Esophagus muscularis mucosa (tissue), 2 donors: ENCODE data around the gene MYO6.

Source experiments
- POLR2A ChIP-seq: fragments of 450-650 bp; IDR thresholded peaks from one replicate; pipeline ENCODE4 v1.6.1; 2017; ENCODE audit warnings: antibody characterized with exemption, moderate library complexity, mild to moderate bottlenecking, low read depth
- POLR2AphosphoS5 ChIP-seq, 2 donors: sonication (generic); formaldehyde crosslinking; IDR thresholded peaks; one replicate each; pipeline ENCODE4 v1.6.1; 2017; ENCODE audit warnings: antibody characterized with exemption in 2 of 2

DNA sequence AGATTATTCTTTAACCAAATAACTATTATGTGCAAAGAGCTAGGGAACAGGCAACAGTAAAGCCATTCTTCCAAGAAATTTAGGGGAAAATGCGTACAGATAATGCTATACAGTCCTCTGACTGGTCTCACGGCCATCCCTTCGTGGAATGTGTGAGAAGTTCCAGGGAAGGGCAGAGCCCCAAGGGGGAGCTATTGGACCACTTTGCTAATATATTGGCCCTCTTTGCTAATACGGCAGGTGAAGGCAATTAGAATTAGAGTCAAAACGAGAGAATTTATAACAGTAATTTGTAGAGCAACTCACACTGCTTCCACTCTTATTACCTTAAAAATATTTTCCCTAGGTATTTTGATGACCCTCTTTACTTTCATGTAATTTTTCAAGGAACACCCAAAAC is 183.0 kb downstream of the MYO6 start:
- TF ChIP-seq POLR2A (no peak), POLR2AphosphoS5 (IDR thresholded peaks at IDR 0.05) (no peak)
